Uterus (tissue), 2 donors: ENCODE results near the gene TAS2R38.

Source experiments
- CTCF ChIP-seq, 4 experiments: fragments of 200-600 bp in 2 of 4; fragments of 450-650 bp in 2 of 4; sonication (generic) in 2 of 4; IDR thresholded peaks; one replicate each; pipeline ENCODE4 v1.5.1; 2016 to 2019; ENCODE audit warnings: antibody characterized with exemption in 4 of 4, mild to moderate bottlenecking in 2 of 4, moderate library complexity in 1 of 4
- POLR2A ChIP-seq, 2 donors: fragments of 450-650 bp; IDR thresholded peaks; one replicate each; pipeline ENCODE4 v1.6.1; 2016; ENCODE audit warnings: antibody characterized with exemption in 2 of 2, mild to moderate bottlenecking in 1 of 2, moderate library complexity in 1 of 2

GRCh38 chr7:141973673-141974072, at the start of gene TAS2R38:
- TF ChIP-seq CTCF (IDR thresholded peaks at IDR 0.05) (no peak), POLR2A (IDR thresholded peaks at IDR 0.05) (no peak)
